Heart left ventricle (tissue), 16 donors: ENCODE results near the gene SHOX. TPM values are rescaled to one million over a fixed set of nuclear protein-coding genes. Genes with fewer than 3 reads are reported as not detected.

Experiments
- ATAC-seq, 4 donors: fragments of 200-7000 bp; cut with Tn5 transposase; one replicate each; pipeline ENCODE4 v1.9.1; 2020 to 2022; ENCODE audit warnings: moderate library complexity in 4 of 4, mild to moderate bottlenecking in 3 of 4, moderate number of reproducible peaks in 1 of 4
- DNase-seq, 5 donors: peaks; one replicate each; pipeline ENCODE4 v3.0.0-alpha.2; 2020
- H3K27ac ChIP-seq, 12 donors: fragments of 200-600 bp; sonication (generic) in 4 of 12; one replicate each; pipeline versions ENCODE4 v1.5.0 to v1.8.0; 2016 to 2022; ENCODE audit warnings: mild to moderate bottlenecking in 2 of 12
- H3K27me3 ChIP-seq, 9 donors: fragments of 200-600 bp; sonication (generic) in 2 of 9; one replicate each; pipeline versions ENCODE4 v1.5.1 to v1.8.0; 2016 to 2022; ENCODE audit warnings: mild to moderate bottlenecking in 3 of 9
- H3K36me3 ChIP-seq, 9 donors: fragments of 200-600 bp; sonication (generic) in 2 of 9; one replicate each; pipeline versions ENCODE4 v1.5.0 to v1.8.0; 2018 to 2022; ENCODE audit warnings: mild to moderate bottlenecking in 2 of 9
- H3K4me1 ChIP-seq, 12 donors: fragments of 200-600 bp; sonication (generic) in 4 of 12; one replicate each; pipeline versions ENCODE4 v1.5.0 to v1.8.0; 2016 to 2022; ENCODE audit warnings: mild to moderate bottlenecking in 3 of 12
- H3K4me3 ChIP-seq, 12 donors: fragments of 200-600 bp; sonication (generic) in 4 of 12; one replicate each; pipeline versions ENCODE4 v1.5.0 to v1.8.0; 2017 to 2022; ENCODE audit warnings: mild to moderate bottlenecking in 9 of 12, moderate library complexity in 4 of 12
- H3K9me3 ChIP-seq, 12 donors: fragments of 200-600 bp; sonication (generic) in 4 of 12; one replicate each; pipeline versions ENCODE4 v1.5.0 to v1.8.0; 2016 to 2022; ENCODE audit warnings: mild to moderate bottlenecking in 1 of 12
- CTCF ChIP-seq, 12 donors: fragments of 200-600 bp; sonication (generic) in 4 of 12; IDR thresholded peaks; one replicate each; pipeline versions ENCODE4 v1.5.0 to v1.8.0; 2018 to 2022; ENCODE audit warnings: antibody characterized with exemption in 12 of 12, mild to moderate bottlenecking in 5 of 12
- POLR2A ChIP-seq, 2 donors: fragments of 450-650 bp; IDR thresholded peaks; one replicate each; pipeline ENCODE4 v1.6.1; 2017; ENCODE audit warnings: antibody characterized with exemption in 2 of 2, mild to moderate bottlenecking in 2 of 2, moderate library complexity in 2 of 2
- WGBS, 4 donors: extraction: QIAGEN DNeasy Blood & Tissue Kit in 2 of 4; methylation state at CpG; one replicate each; pipeline versions ENCODE4 v1.1.5 to v1.1.7; 2013 to 2018; 5-methylcytosine and 5-hydroxymethylcytosine counted together
- intact Hi-C, 10 donors: fragments of 100-400 bp; cut with DNase I; formaldehyde crosslinking; loops; one replicate each; pipeline versions ENCODE4 v1.11.1 to v1.14.2; 2022
- polyA plus RNA-seq, 2 donors: library from polyadenylated mRNA; stranded (reverse); fragments of 200-250 nt; gene quantifications; one replicate each; pipeline ENCODE4 v1.2.3, GENCODE V29; 2013
- total RNA-seq, 9 donors: library from RNA; depleted of rRNA in 2 of 9; stranded (reverse); fragments of >200 nt in 2 of 9; fragmentation: NEBNext Ultra II Directional in 3 of 9; extraction: Animal tissue kit (Norgen Biotek cat#: 25700) in 3 of 9; gene quantifications; one replicate each; pipeline versions ENCODE4 v1.1.0 to v1.2.4, GENCODE V29; 2016 to 2023
- donor health status: ischemic (EF 13 %, LVEDD 7.1; RV severe dilation, severe dysfunction).
- donor health status: healthy with polysubstance abuse.
- donor health status: DM: no; HTN: yes; CAD: no.
- donor health status: DM: no; HTN: no; CAD: no.
- donor health status: ischemic (EF 25% LVEDD 6.9; RV normal size, moderate dysfunction).
- donor health status: ischemic (EF 25% LVEDD 5.7; RV mildly dilated, moderate dysfunction).
- donor health status: healthy.
- donor health status: DM: yes; HTN: yes; CAD: no.
- donor health status: ischemic (EF 35%, LVEDD 5.7; RV mildly dilated, moderate dysfunction).
- donor health status: nonischemic (EF 11% LVEDD 7.7; RV severe dilation, severe dysfunction).
- donor health status: DM: yes; HTN: yes; CAD: no.
- donor health status: PGD.
- donor health status: ischemic (EF 29% LVEDD 5.4; RV normal size, mild dysfunction).
- donor health status: nonischemic (EF 23%, LVEDD 6.1; RV moderate dilation, normal function).

The SHOX gene
- total and polyA plus RNA-seq, 11 donors: not detected

GRCh38 chrX:663841-664240 lies 33.2 kb downstream of the SHOX start:
- Histone ChIP-seq H3K4me3 (no peak overlapping the region), H3K9me3 (peaks cover 0 to 3% (median 0%) of the 10 kb centered on the region in 12 donors), H3K4me1 (no peaks in the 10 kb centered on the region), H3K27me3 (peaks cover 0 to 7% (median 0%) of the 10 kb centered on the region in 9 donors), H3K27ac (no peak overlapping the region), H3K36me3 (no peaks in the 10 kb centered on the region)
- 90 to 95% (median 93%) methylated on average over 18 of the region's 18 CpGs for WGBS, 4 donors
- TF ChIP-seq CTCF (IDR thresholded peaks at IDR 0.05) (no peak), POLR2A (IDR thresholded peaks at IDR 0.05) (no peak)
- intact Hi-C loops: no loop called here
- no peak for ATAC-seq
- DNase-seq: no peak

- no peak overlapping the region for H3K27ac ChIP-seq
- TF ChIP-seq CTCF (IDR thresholded peaks at IDR 0.05): no peak
- no peak for TF ChIP-seq POLR2A (IDR thresholded peaks at IDR 0.05)
These were observed 36.5 kb downstream of the SHOX start for GRCh38 chrX:666762-667720.

GRCh38 chrX:670645-671044 lies 40.1 kb downstream of the SHOX start:
- Histone ChIP-seq H3K4me1 (no peaks in the 10 kb centered on the region), H3K4me3 (no peak overlapping the region), H3K27me3 (peaks cover 0 to 8% (median 0%) of the 10 kb centered on the region in 9 donors), H3K27ac (no peak overlapping the region), H3K9me3 (peaks cover 0 to 4% (median 0%) of the 10 kb centered on the region in 12 donors), H3K36me3 (no peaks in the 10 kb centered on the region)
- TF ChIP-seq CTCF (IDR thresholded peaks at IDR 0.05) (no peak), POLR2A (IDR thresholded peaks at IDR 0.05) (no peak)
- DNase-seq (no peak), ATAC-seq (no peak)
- intact Hi-C loops: no loop called here
- WGBS, 4 donors: 28 to 36% (median 33%) methylated on average over 12 to 13 of the region's 13 CpGs

More at GRCh38 chrX:666762-667720, 36.5 kb downstream of the SHOX start:
- H3K9me3 ChIP-seq: peaks cover 0 to 3% (median 0%) of the 10 kb centered on the region in 12 donors
- ATAC-seq (no peak), DNase-seq (no peak)
- no peak overlapping the region for H3K4me3 ChIP-seq
- H3K27me3 ChIP-seq: peaks cover 0 to 3% (median 0%) of the 10 kb centered on the region in 9 donors
- intact Hi-C loops: no loop called here
- WGBS, 4 donors: 47 to 56% (median 54%) methylated on average over 27 of the region's 27 CpGs
- H3K4me1 ChIP-seq: no peaks in the 10 kb centered on the region
- no peaks in the 10 kb centered on the region for H3K36me3 ChIP-seq

GRCh38 chrX:672931-673330 lies 42.3 kb downstream of the SHOX start:
- WGBS, 4 donors: 58 to 68% (median 64%) methylated on average over 7 of the region's 7 CpGs
- no peak for DNase-seq
- H3K27me3 ChIP-seq: peaks cover 0 to 13% (median 0%) of the 10 kb centered on the region in 9 donors
- intact Hi-C loops: no loop called here
- TF ChIP-seq POLR2A (IDR thresholded peaks at IDR 0.05) (no peak), CTCF (IDR thresholded peaks at IDR 0.05) (no peak)
- ATAC-seq: no peak
- H3K4me3 ChIP-seq: no peak overlapping the region
- H3K36me3 ChIP-seq: no peaks in the 10 kb centered on the region
- no peak overlapping the region for H3K27ac ChIP-seq
- no peaks in the 10 kb centered on the region for H3K4me1 ChIP-seq
- H3K9me3 ChIP-seq: peaks cover 0 to 4% (median 0%) of the 10 kb centered on the region in 12 donors
